Mucosa of descending colon (tissue), 3 donors: Measurements from ENCODE around the gene DDX31. TPM values are rescaled to one million over a fixed set of nuclear protein-coding genes. Genes with fewer than 3 reads are reported as not detected.

Experiments used
- ATAC-seq: fragments of 200-7000 bp; cut with Tn5 transposase; one replicate; pipeline ENCODE4 v1.9.1; 2020; ENCODE audit warnings: mild to moderate bottlenecking, moderate library complexity
- DNase-seq, 3 donors: peaks; one replicate each; pipeline ENCODE4 v3.0.0-alpha.2; 2020
- H3K36me3 ChIP-seq: fragments of 200-600 bp; one replicate; pipeline ENCODE4 v1.8.0; 2021; ENCODE audit warnings: low read depth, mild to moderate bottlenecking
- H3K4me1 ChIP-seq: fragments of 200-600 bp; one replicate; pipeline ENCODE4 v1.8.0; 2021; ENCODE audit warnings: low read depth, mild to moderate bottlenecking
- H3K4me3 ChIP-seq: fragments of 200-600 bp; one replicate; pipeline ENCODE4 v1.8.0; 2021; ENCODE audit warnings: mild to moderate bottlenecking
- H3K9me3 ChIP-seq: fragments of 200-600 bp; one replicate; pipeline ENCODE4 v1.8.0; 2021; ENCODE audit warnings: mild to moderate bottlenecking
- intact Hi-C, 2 donors: fragments of 100-400 bp; cut with DNase I in 1 of 2; cut with micrococcal nuclease in 1 of 2; formaldehyde crosslinking; loops; one replicate each; pipeline versions ENCODE4 v1.11.0 to v1.11.1; 2022; cut with DNase I, micrococcal nuclease
- total RNA-seq, 3 donors: library from RNA; stranded (reverse); fragmentation: NEBNext Ultra II Directional in 2 of 3; extraction: Animal tissue kit (Norgen Biotek cat#: 25700) in 2 of 3; gene quantifications; one replicate each; pipeline versions ENCODE4 v1.2.1 to v1.2.4, GENCODE V29; 2021 to 2023
- TF ChIP-seq, protein P1 (sequence below): fragments of 200-600 bp; IDR thresholded peaks from one replicate; pipeline ENCODE4 v1.8.0; 2022; ENCODE audit warnings: antibody characterized with exemption, mild to moderate bottlenecking
- donor health status: DM: no; HTN: no; CAD: no; lungs with moderate emphysema.
- donor health status: DM: no; HTN: no; CAD: no.
- donor health status: DM: no; HTN: yes; CAD: no.

Gene DDX31
- total RNA-seq, 3 donors from 2014 or later = 8.7 to 11.2 (median 9.5) TPM

DNA sequence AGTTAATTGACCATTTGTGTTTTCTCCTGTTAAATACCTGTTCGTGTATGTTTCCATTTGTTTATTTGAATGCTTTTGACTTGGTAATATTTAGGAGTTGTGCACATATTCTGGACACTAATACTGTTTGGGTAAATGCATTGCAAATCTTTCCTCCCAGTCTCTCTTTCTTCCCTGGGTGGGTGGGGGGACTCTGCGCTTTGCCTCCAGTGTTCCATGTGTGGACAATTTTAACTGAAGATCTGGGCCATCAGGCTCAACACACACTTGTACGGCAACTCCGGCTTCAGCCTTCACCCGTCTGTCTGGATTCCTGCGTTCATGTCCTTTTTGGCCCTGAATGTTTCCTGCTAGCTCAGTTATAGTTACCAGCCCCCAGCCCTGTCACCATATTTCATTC lies 40.5 kb upstream of the DDX31 start:
- TF ChIP-seq, protein P1, sequence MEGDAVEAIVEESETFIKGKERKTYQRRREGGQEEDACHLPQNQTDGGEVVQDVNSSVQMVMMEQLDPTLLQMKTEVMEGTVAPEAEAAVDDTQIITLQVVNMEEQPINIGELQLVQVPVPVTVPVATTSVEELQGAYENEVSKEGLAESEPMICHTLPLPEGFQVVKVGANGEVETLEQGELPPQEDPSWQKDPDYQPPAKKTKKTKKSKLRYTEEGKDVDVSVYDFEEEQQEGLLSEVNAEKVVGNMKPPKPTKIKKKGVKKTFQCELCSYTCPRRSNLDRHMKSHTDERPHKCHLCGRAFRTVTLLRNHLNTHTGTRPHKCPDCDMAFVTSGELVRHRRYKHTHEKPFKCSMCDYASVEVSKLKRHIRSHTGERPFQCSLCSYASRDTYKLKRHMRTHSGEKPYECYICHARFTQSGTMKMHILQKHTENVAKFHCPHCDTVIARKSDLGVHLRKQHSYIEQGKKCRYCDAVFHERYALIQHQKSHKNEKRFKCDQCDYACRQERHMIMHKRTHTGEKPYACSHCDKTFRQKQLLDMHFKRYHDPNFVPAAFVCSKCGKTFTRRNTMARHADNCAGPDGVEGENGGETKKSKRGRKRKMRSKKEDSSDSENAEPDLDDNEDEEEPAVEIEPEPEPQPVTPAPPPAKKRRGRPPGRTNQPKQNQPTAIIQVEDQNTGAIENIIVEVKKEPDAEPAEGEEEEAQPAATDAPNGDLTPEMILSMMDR = no peak
- DNase-seq (no peak), ATAC-seq (no peak)
- Histone ChIP-seq H3K4me1 (no peaks in the 10 kb centered on the region), H3K4me3 (no peak overlapping the region), H3K9me3 (no peaks in the 10 kb centered on the region), H3K36me3 (no peaks in the 10 kb centered on the region)
- intact Hi-C loops = no loop called here

DNA sequence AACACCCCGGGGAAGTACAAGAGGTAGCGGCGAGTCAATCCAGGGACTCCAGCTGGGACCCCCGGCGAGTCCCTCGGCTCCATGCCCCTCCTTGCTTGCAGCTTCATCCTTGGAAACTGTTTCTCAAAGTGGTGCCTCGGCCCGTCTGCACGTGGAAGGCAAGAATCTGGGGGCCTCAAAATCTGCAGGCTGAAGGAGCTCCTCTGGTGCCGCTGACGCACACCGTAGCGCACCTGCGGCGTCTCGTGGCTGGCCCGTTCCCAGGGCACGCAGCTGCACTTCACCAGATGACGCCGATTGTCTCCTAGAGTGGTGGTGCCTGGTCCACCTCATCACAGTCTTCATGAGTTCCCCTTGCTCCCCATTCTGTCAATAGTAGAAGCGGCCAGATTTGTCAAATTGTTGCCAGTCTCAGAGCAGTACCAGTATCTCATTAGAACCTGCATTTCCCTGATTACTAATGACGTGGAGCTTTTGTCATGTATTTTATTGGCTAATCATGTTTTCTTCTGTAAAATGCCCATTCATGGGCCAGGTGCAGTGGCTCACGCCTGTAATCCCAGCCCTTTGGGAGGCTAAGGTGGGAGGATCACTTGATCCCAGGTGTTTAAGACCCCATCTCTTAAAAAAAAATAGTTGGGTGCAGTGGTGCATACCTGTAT lies 39.1 kb upstream of the DDX31 start:
- H3K9me3 ChIP-seq = no peaks in the 10 kb centered on the region
- TF ChIP-seq, protein P1 = no peak
- no peak for DNase-seq
- no peaks in the 10 kb centered on the region for H3K36me3 ChIP-seq
- intact Hi-C loops = no loop called here
- no peak for ATAC-seq
- H3K4me1 ChIP-seq = no peaks in the 10 kb centered on the region
- H3K4me3 ChIP-seq = no peak overlapping the region

- intact Hi-C loops = no loop called here
- Histone ChIP-seq H3K4me1 (no peaks in the 10 kb centered on the region), H3K4me3 (no peak overlapping the region), H3K9me3 (no peaks in the 10 kb centered on the region), H3K36me3 (no peaks in the 10 kb centered on the region)
- TF ChIP-seq, protein P1 = no peak
- ATAC-seq (no peak), DNase-seq (no peak)
These were observed 38.5 kb upstream of the DDX31 start for GRCh38 chr9:132708239-132708638.

GRCh38 chr9:132703336-132703735 lies 33.6 kb upstream of the DDX31 start:
- TF ChIP-seq, protein P1 = no peak
- no peak for ATAC-seq
- no peak overlapping the region for H3K4me3 ChIP-seq

DNA sequence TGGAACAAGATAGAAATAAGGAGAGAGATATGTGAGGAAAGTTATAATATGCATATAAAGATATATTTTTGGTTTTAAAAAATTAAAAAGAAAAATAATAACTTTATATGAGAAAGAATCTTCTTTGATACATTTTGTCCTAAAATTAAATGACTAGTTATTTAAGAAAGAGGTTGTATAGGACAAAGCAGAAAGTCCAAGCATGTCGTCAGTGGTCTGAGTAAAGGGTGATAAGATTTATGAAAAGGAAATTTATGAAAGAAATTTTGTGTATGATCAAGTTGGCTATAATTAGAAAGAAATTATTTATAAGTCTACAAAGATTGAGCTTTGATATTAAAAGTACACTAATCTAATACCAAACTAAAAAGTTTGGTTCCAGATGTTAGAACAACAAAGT lies 32.5 kb upstream of the DDX31 start:
- Histone ChIP-seq H3K36me3 (no peaks in the 10 kb centered on the region), H3K4me3 (no peak overlapping the region), H3K9me3 (peaks cover 10% of the 10 kb centered on the region), H3K4me1 (no peaks in the 10 kb centered on the region)
- ATAC-seq = no peak
- TF ChIP-seq, protein P1 = no peak
- intact Hi-C loops = no loop called here
- no peak for DNase-seq

More at GRCh38 chr9:132703336-132703735, 33.6 kb upstream of the DDX31 start:
- H3K4me1 ChIP-seq = no peaks in the 10 kb centered on the region
- H3K36me3 ChIP-seq = no peaks in the 10 kb centered on the region
- H3K9me3 ChIP-seq = no peaks in the 10 kb centered on the region
- intact Hi-C loops = no loop called here
- no peak for DNase-seq

DNA sequence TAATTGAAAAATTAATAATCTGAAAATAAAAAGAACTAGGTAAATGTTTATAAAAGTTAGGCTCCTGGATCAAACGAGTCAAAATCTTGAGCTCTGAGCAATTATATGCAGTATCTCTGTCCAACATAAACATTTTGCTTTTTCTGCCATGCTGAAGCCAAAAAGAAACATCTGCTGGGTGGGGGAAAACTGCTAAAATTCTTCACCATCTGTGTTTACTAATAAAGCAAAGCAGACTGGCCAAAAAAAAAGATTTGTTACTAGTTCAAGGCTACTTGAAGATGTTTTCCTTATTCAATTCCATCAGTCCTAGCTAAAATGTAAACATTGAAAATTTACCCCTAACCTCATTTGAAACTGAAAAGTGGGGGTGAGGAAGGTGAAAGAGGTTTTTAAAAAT lies 30.2 kb upstream of the DDX31 start:
- Histone ChIP-seq H3K36me3 (no peaks in the 10 kb centered on the region), H3K9me3 (peaks cover 19% of the 10 kb centered on the region), H3K4me3 (no peak overlapping the region), H3K4me1 (no peaks in the 10 kb centered on the region)
- ATAC-seq = no peak
- DNase-seq = no peak
- intact Hi-C loops = no loop called here
- TF ChIP-seq, protein P1 = no peak
